ENCODE measurements around the gene MYADML2.
A peak's percentile ranks its signal among the peaks of the same experiment; 100 is the strongest.

The MYADML2 gene

DNA sequence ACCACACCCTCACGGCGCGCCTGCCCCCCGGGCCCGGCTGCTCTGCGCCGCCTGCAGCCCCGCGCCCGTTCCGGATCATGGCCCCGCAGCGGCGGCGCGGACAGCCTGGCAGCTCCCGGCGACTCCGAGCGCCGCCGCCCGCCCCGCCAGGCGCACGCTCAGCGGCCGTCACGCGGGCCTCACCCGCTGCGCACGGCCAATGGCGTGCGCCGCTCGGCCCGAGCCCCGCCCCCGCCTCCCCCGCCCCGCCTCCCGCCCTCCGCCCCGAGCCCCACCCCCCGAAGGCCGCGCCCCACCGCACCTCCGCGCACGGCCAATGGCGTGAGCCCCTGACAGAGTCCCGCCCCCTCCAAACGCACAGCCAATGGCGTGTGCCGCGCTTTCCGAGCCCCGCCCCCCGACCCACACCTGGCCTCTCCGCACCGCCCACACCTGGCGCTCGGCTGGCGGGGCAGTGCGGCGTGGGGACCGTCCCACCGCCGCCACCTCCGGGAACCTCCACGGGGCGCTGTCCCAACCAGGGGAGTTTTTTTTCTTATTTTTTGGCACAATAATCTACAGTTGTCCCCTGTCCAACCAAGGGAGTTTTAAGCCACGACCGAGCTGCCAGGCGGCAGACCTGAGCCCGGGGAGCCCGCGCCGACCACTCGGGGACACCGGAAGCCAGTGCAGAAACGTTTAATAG, 35.6 kb downstream of the MYADML2 start, which contains the start of gene PCYT2:
TSS of gene PCYT2 (minus strand) at position 123 of the 685 bp plus-strand sequence. CDS start at position 79, 44 bp downstream.
- H3K4me3 ChIP-seq (ENCODE audit: low read depth, low read length), result peak within 1 kb of the TSS; percentile 91
- H3K27me3 ChIP-seq (ENCODE audit: insufficient read depth, low read length), result no peaks in the 10 kb centered on the region
- peaks cover 5% of the 10 kb centered on the region for H3K79me2 ChIP-seq (ENCODE audit: control insufficient read depth, insufficient read depth, low read length, unreplicated experiment)
- no peak within 1 kb of the TSS for H3K27ac ChIP-seq (ENCODE audit: low read depth, low read length)
- no peaks in the 10 kb centered on the region for H3K4me1 ChIP-seq (ENCODE audit: control insufficient read depth, insufficient read depth, low read length, unreplicated experiment)
- H2AFZ ChIP-seq (ENCODE audit: low read length, unreplicated experiment), result peak within 1 kb of the TSS; percentile 57
- peaks cover 11% of the 10 kb centered on the region; the same call in 1 of the 2 replicates for H3K36me3 ChIP-seq (ENCODE audit: insufficient read depth, low read length)

DNA sequence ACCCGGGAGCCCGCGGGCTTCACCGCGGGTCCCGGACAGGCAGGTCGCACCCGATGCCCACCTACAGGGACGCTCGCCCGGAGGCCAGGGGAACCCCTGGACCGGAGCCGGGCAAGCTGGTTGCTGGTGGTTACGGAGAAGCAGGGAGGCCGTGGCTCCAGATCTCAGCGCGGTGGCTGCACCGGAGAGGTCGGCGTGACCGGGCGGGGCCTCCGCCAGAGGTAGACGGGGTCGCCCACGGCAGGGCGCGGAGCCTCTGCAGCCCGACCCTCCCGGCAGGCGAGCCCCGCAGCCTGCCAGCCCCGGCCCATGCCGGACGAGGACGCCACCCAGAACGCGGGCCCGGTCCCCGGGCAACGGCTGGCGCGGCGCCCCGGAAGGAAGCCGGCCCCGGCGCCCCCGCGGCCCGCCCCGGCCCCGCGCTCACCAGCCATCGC, 36.2 kb downstream of the MYADML2 start:
- H2AFZ ChIP-seq (ENCODE audit: low read length, unreplicated experiment), result peak overlapping the region; percentile 57
- H3K27ac ChIP-seq (ENCODE audit: low read depth, low read length), result no peak overlapping the region
- H3K27me3 ChIP-seq (ENCODE audit: insufficient read depth, low read length), result no peaks in the 10 kb centered on the region
- H3K4me3 ChIP-seq (ENCODE audit: low read depth, low read length), result peak overlapping the region; percentile 91
- H3K36me3 ChIP-seq (ENCODE audit: insufficient read depth, low read length), result peaks cover 11% of the 10 kb centered on the region; the same call in 1 of the 2 replicates
- no peaks in the 10 kb centered on the region for H3K4me1 ChIP-seq (ENCODE audit: control insufficient read depth, insufficient read depth, low read length, unreplicated experiment)
- H3K79me2 ChIP-seq (ENCODE audit: control insufficient read depth, insufficient read depth, low read length, unreplicated experiment), result peaks cover 2% of the 10 kb centered on the region

DNA sequence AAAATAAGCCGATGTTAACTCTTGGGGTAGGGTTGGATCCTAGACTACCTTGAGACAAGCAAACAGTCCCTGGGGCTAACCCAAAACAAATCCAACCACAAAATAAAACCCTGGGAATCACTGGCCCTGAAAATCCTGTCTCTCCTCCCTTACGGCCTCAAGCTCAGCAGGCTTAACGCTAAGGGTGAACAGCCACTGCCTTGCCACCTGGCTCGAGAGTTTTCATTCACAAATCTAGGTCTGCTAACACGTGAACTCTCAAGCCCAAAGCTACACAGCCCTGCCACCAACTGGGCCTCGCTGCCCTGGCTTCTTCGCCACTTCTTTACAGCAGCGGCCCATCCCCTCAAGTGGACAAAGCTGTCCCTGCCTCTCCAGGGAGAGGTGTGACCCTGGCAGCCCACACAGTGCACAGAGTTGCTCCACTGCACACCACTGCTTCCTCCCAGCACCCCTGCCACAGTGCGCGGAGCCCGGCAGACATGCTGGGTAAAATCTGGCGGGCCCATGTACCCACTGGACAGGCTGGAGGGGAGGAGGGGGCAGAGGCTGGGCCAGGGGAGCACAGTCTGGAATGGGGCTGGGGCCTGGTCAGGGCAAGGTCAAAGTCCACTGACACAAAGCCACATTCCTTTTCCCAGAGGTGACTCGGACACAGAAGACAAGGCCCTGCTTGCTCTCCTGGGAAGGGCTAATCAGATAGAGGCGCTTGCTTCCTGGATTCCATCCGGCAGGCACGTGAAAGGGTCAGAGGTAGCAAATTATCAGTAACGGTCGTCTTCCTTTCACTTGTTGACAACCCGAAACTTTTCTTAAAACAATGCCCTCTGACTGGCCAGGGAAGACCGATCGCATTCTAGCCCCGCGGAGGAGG, 36.8 kb downstream of the MYADML2 start:
- H3K4me3 ChIP-seq (ENCODE audit: low read depth, low read length), result peak overlapping the region; percentile 91
- no peak overlapping the region for H3K27ac ChIP-seq (ENCODE audit: low read depth, low read length)
- H3K79me2 ChIP-seq (ENCODE audit: control insufficient read depth, insufficient read depth, low read length, unreplicated experiment), result no peaks in the 10 kb centered on the region
- H3K27me3 ChIP-seq (ENCODE audit: insufficient read depth, low read length), result no peaks in the 10 kb centered on the region
- H3K36me3 ChIP-seq (ENCODE audit: insufficient read depth, low read length), result peaks cover 10% of the 10 kb centered on the region; the same call in 1 of the 2 replicates
- no peaks in the 10 kb centered on the region for H3K4me1 ChIP-seq (ENCODE audit: control insufficient read depth, insufficient read depth, low read length, unreplicated experiment)
- H2AFZ ChIP-seq (ENCODE audit: low read length, unreplicated experiment), result peak overlapping the region; percentile 57

DNA sequence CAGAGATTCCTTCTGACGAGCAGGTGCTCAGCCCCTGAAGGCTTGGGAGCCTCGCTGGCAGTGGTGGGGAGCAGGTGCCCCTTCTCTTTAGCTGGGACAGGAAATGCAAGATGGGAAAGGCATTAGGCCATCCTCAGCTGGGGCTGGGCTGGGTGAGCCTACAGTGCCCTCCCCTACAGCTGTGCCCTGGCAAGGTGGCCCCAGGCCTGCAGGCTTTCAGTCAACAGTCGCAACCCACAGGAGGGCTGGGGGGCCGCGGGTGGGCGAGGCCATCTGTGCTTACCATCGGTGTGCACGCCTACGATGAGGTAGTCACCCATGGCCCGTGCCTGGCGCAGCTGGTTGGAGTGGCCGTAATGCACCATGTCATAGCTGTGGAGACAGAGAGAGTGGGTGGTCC, 37.8 kb downstream of the MYADML2 start:
- no peak overlapping the region for H3K27ac ChIP-seq (ENCODE audit: low read depth, low read length)
- peaks cover 8% of the 10 kb centered on the region; the same call in 1 of the 2 replicates for H3K36me3 ChIP-seq (ENCODE audit: insufficient read depth, low read length)
- H2AFZ ChIP-seq (ENCODE audit: low read length, unreplicated experiment), result no peak overlapping the region
- no peaks in the 10 kb centered on the region for H3K27me3 ChIP-seq (ENCODE audit: insufficient read depth, low read length)
- no peaks in the 10 kb centered on the region for H3K79me2 ChIP-seq (ENCODE audit: control insufficient read depth, insufficient read depth, low read length, unreplicated experiment)
- no peak overlapping the region for H3K4me3 ChIP-seq (ENCODE audit: low read depth, low read length)
- H3K4me1 ChIP-seq (ENCODE audit: control insufficient read depth, insufficient read depth, low read length, unreplicated experiment), result no peaks in the 10 kb centered on the region

DNA sequence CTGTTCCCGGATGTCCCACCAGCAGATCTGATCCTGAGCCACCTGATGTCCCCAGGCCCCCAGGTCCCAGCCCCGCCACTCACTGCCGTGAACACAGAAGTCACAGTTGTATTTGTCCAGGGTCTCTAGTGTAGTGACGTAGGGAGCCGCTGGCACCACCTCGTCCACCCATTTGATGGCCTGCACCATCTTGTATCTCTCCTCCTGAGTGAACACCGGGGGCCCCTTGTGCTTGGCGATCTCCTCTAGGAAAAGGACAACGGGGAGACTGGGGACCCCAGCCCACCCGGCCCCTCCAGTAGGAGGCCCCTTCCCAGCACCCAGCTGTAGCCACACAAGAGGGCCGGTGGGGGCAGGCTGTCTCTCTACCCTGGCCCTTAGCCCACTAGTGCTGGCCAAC, 38.2 kb downstream of the MYADML2 start:
- no peaks in the 10 kb centered on the region for H3K4me1 ChIP-seq (ENCODE audit: control insufficient read depth, insufficient read depth, low read length, unreplicated experiment)
- peaks cover 5% of the 10 kb centered on the region; the same call in 1 of the 2 replicates for H3K36me3 ChIP-seq (ENCODE audit: insufficient read depth, low read length)
- no peak overlapping the region for H3K4me3 ChIP-seq (ENCODE audit: low read depth, low read length)
- no peaks in the 10 kb centered on the region for H3K79me2 ChIP-seq (ENCODE audit: control insufficient read depth, insufficient read depth, low read length, unreplicated experiment)
- H2AFZ ChIP-seq (ENCODE audit: low read length, unreplicated experiment), result no peak overlapping the region
- H3K27ac ChIP-seq (ENCODE audit: low read depth, low read length), result no peak overlapping the region
- no peaks in the 10 kb centered on the region for H3K27me3 ChIP-seq (ENCODE audit: insufficient read depth, low read length)

DNA sequence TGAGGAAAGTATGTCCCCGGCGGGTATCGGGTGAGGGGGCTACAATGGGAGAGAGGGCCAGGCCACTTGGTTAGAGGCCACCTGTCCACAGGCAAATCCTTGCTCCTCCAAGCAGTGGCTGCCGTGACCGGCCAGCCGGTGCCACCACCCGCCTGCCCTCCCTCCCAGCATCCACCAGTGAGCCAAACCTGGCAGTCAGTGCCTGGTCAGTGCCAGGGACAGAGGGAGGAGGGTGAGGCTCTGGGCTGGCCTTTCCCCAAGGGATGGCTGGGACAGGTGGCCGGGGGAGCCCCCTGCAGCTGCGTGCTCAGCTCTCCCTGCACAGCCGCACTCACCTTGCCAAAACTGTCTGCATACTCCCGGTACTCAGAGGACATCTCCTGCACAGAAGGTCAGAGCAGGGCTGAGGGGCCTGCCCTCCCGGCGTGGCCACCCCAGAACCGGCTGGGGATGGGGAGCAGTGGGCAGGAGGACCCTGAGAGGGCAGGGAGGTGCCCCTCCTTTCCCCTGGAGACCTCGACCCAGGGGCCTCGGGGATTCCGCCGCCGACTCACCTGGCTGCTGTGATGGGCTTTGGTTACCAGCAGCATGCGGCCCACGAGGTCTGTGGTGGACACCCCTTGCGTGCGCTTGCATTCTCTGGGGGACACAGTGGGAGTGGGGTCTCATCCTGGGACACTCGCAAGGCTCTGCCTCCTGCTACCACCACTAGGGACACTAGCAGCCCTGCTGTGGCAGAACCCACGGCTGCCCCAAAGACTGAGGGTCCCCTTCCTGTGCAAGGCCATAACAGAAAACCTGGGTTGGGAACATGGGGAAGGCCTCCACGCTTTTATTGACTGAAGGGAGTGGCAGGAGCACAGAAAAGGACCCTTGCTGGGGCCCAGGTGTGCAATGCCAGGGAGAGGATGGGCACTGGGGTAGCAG, 39.6 kb downstream of the MYADML2 start:
- H3K27me3 ChIP-seq (ENCODE audit: insufficient read depth, low read length), result no peaks in the 10 kb centered on the region
- no peak overlapping the region for H3K27ac ChIP-seq (ENCODE audit: low read depth, low read length)
- no peaks in the 10 kb centered on the region for H3K79me2 ChIP-seq (ENCODE audit: control insufficient read depth, insufficient read depth, low read length, unreplicated experiment)
- no peak overlapping the region for H3K4me3 ChIP-seq (ENCODE audit: low read depth, low read length)
- no peaks in the 10 kb centered on the region for H3K36me3 ChIP-seq (ENCODE audit: insufficient read depth, low read length)
- no peaks in the 10 kb centered on the region for H3K4me1 ChIP-seq (ENCODE audit: control insufficient read depth, insufficient read depth, low read length, unreplicated experiment)
- H2AFZ ChIP-seq (ENCODE audit: low read length, unreplicated experiment), result no peak overlapping the region

DNA sequence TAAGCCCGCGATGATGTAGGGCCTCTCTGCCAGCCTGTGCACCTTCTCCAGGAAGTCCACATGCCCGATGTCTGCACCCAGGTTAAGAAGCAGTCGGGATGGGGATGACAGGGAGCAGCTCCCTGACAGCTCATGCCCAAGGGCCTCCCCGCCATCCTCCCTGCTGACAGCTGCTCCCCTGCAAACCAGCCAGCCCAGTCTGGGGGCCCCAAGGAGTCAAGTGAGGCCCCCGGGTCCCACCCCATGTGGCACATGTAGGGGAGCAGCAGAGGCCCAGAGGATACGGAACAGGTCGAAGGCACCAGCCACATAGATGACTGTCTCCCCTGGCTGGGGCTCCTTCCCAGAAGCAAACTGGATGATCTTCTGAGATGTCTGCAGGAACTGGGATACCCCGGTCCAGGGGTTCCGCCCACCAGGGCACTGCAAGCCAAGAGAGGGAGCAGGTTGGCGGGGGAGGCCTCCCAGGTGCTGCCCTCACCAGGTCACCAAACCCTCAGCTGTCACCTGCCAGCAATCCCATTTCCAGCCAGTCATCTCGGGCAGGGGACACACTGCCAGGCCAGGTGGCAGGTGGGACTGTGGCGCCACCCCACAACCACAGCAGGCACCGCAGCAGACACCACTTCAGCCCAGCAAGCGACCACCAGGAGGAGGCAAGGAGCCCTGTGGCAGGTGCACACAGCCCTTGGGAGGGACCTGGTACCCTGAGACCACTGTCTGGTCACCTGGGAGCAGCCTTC, 40.4 kb downstream of the MYADML2 start:
- Histone ChIP-seq H3K79me2 (ENCODE audit: control insufficient read depth, insufficient read depth, low read length, unreplicated experiment) (no peaks in the 10 kb centered on the region), H3K4me3 (ENCODE audit: low read depth, low read length) (no peak overlapping the region), H3K27ac (ENCODE audit: low read depth, low read length) (no peak overlapping the region), H3K4me1 (ENCODE audit: control insufficient read depth, insufficient read depth, low read length, unreplicated experiment) (no peaks in the 10 kb centered on the region), H3K27me3 (ENCODE audit: insufficient read depth, low read length) (no peaks in the 10 kb centered on the region), H2AFZ (ENCODE audit: low read length, unreplicated experiment) (no peak overlapping the region), H3K36me3 (ENCODE audit: insufficient read depth, low read length) (no peaks in the 10 kb centered on the region)

DNA sequence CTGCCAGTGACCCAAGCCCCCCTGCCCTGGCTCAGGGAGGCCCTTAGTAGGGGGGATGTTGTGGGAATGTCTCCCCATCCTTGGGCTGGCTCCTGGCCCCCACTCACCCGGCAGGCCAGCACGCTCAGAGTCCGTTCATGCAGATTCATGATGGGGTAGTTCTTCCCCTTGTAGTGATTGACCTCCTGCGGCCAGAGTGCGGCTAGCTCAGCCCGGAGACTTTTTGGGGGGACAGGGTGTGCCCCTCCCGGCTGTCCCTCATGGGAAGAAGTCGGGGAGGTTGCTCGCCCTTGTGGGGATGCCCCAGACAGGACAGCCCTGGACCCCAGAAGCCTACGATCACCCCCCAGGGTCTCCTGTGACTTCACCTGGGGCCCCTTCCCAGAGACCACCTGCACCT, 41.0 kb downstream of the MYADML2 start:
- no peak overlapping the region for H2AFZ ChIP-seq (ENCODE audit: low read length, unreplicated experiment)
- H3K79me2 ChIP-seq (ENCODE audit: control insufficient read depth, insufficient read depth, low read length, unreplicated experiment), result no peaks in the 10 kb centered on the region
- H3K27me3 ChIP-seq (ENCODE audit: insufficient read depth, low read length), result no peaks in the 10 kb centered on the region
- H3K36me3 ChIP-seq (ENCODE audit: insufficient read depth, low read length), result no peaks in the 10 kb centered on the region; the same call in 1 of the 2 replicates
- H3K4me3 ChIP-seq (ENCODE audit: low read depth, low read length), result no peak overlapping the region
- no peaks in the 10 kb centered on the region for H3K4me1 ChIP-seq (ENCODE audit: control insufficient read depth, insufficient read depth, low read length, unreplicated experiment)
- H3K27ac ChIP-seq (ENCODE audit: low read depth, low read length), result no peak overlapping the region

DNA sequence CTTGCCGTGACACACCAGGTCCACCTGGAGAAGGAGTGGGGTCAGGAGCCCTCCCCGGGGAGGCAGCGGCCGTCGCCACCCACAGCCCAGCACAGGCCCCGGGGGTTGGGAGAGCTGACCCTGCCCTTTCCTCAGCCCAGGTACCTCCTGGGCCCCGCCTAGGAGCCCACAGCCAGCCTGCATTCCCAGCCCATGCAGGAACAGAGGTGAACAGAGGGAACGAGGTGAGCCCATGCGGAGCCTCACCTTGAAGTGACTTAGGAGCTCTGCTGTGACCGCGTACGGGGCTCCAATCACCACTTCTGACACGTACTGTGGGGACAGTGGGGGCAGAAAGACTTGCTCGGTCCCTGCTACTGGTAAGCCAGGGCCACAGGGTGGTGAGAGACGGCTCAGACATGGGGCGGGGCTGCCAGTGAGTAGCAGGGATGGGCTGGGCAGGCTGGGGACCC, 41.6 kb downstream of the MYADML2 start:
- Histone ChIP-seq H2AFZ (ENCODE audit: low read length, unreplicated experiment) (no peak overlapping the region), H3K4me1 (ENCODE audit: control insufficient read depth, insufficient read depth, low read length, unreplicated experiment) (no peaks in the 10 kb centered on the region), H3K79me2 (ENCODE audit: control insufficient read depth, insufficient read depth, low read length, unreplicated experiment) (no peaks in the 10 kb centered on the region), H3K4me3 (ENCODE audit: low read depth, low read length) (no peak overlapping the region), H3K36me3 (ENCODE audit: insufficient read depth, low read length) (peaks cover 4% of the 10 kb centered on the region; the same call in 1 of the 2 replicates), H3K27me3 (ENCODE audit: insufficient read depth, low read length) (no peaks in the 10 kb centered on the region), H3K27ac (ENCODE audit: low read depth, low read length) (no peak overlapping the region)

Data from ACC112 (cell line).